ENCODE measurements around the gene MED9. TPM values are rescaled to one million over a fixed set of nuclear protein-coding genes. Genes with fewer than 3 reads are reported as not detected.

Gene MED9
- total and polyA plus RNA-seq, 9 of the 15 experiments (the other 6 are each of a cell fraction or from before 2014, with no cell fraction given) = 2.2 to 15.8 (median 12.7) TPM

DNA sequence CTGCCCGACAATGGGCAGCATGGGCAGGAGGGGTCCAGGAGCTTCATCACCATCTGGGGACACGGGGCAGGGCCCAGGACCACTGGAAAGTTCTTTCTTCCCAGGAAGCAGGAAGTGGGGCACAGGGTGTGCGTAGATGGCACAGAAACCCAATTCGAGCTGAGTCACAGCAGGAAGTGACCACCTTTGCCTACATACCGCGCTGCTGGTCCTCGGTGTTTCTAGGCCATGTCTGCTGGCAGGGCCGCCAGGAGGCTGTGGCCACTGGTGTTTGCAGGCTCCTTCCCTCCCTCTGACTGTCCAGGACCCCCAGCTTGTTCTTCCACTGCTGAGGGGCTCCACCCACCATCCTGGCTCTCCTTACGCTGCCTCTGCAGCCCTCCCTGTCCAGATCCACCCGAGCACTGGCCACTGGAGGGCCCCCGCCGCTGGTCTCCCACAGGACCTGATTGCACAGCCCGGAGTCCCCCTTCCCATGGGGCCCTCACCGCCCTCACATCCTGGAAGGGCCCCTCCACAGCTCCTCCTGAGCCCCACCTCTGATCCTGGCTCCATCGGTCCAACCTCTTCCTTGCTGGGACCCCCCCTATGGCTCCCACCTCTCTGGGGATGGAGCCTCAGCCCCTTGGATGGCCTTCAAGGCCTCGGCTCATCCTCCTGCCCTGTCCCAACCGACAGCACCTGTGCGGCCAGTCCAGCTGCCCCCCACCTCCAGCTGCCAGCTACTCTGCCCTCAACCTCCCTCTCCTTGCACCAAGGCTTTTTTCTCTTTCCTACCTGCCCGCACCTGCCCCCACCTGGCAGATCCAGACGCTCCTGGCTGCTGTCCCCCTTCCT is 33.9 kb downstream of the MED9 start:
- ChIA-PET CTCF (ENCODE audit: low intra/inter-chr PET ratio) (no interaction called here), POLR2A (interaction anchor here (0.5 to 1.4 kb wide), 3 partner anchors 9 to 13 kb away, joined by 3 to 7 read pairs (median 5); no protein-coding TSS in a partner anchor)
- Histone ChIP-seq H3K4me3 (no peak overlapping the region), H3K4me1 (replicated peaks in 1 of 2; ENCODE audit: control insufficient read depth in 2 of 2, insufficient read depth in 2 of 2, low read length in 2 of 2) (peaks cover 14 to 65% of the 10 kb centered on the region in 2 experiments; a peak in 4 of 5 replicates), H3K9me1 (ENCODE audit: control insufficient read depth, insufficient read depth, low read length) (peaks cover 7% of the 10 kb centered on the region), H3K4me2 (ENCODE audit: insufficient read depth, low read length) (no peak overlapping the region), H3K9ac (ENCODE audit: insufficient read depth in 1 of 2, low read depth in 2 of 2, low read length in 2 of 2) (no peak overlapping the region), H3K79me2 (ENCODE audit: control insufficient read depth, insufficient read depth, low read length) (no peaks in the 10 kb centered on the region), H3K27me3 (ENCODE audit: control insufficient read depth in 2 of 2, insufficient read depth in 2 of 2, low read length in 2 of 2) (no peaks in the 10 kb centered on the region), H4K20me1 (replicated peaks; ENCODE audit: control insufficient read depth, insufficient read depth, low read length) (no peaks in the 10 kb centered on the region), H3K27ac (ENCODE audit: extremely low read depth, low read depth, low read length) (no peak overlapping the region), H2AFZ (ENCODE audit: low read depth, low read length) (no peak overlapping the region), H3K36me3 (ENCODE audit: control insufficient read depth, insufficient read depth, low read length) (no peaks in the 10 kb centered on the region), H3K9me3 (replicated peaks; ENCODE audit: control insufficient read depth, insufficient read depth, low read depth, low read length) (no peaks in the 10 kb centered on the region)
- FAIRE-seq (no peak), ATAC-seq (no peak), DNase-seq (ENCODE audit: extremely low read depth in 1 of 4, low spot score in 3 of 4) (no peak)
- intact Hi-C loops (cut with micrococcal nuclease) = no loop called here
- in situ Hi-C loops (cut with MboI) = no loop called here
- no TSS peak for BruUV-seq (replicated peaks)
- TF ChIP-seq SUPT5H (IDR thresholded peaks at IDR 0.05) = no peak
- no peak for TF ChIP-seq U2AF1 (optimal IDR thresholded peaks at IDR 0.05; ENCODE audit: low read depth, low read length)
- TF ChIP-seq POU5F1 (IDR thresholded peaks at IDR 0.05; ENCODE audit: borderline replicate concordance, low read depth, low read length, partially characterized antibody) = no peak
- TF ChIP-seq HDAC1 (IDR thresholded peaks at IDR 0.05) = no peak
- TF ChIP-seq ZNF830 (CRISPR knock-in tag; IDR thresholded peaks at IDR 0.05) = no peak
- TF ChIP-seq RFX1 (IDR thresholded peaks at IDR 0.05) = no peak
- no peak for TF ChIP-seq ZNF696 (CRISPR knock-in tag; conservative IDR thresholded peaks at IDR 0.05)
- TF ChIP-seq, protein P1, sequence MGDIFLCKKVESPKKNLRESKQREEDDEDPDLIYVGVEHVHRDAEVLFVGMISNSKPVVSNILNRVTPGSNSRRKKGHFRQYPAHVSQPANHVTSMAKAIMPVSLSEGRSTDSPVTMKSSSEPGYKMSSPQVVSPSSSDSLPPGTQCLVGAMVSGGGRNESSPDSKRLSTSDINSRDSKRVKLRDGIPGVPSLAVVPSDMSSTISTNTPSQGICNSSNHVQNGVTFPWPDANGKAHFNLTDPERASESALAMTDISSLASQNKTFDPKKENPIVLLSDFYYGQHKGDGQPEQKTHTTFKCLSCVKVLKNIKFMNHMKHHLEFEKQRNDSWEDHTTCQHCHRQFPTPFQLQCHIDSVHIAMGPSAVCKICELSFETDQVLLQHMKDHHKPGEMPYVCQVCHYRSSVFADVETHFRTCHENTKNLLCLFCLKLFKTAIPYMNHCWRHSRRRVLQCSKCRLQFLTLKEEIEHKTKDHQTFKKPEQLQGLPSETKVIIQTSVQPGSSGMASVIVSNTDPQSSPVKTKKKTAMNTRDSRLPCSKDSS (IDR thresholded peaks at IDR 0.05; ENCODE audit: low read depth, partially characterized antibody) = no peak
- TF ChIP-seq MTA1 (IDR thresholded peaks at IDR 0.05; ENCODE audit: borderline replicate concordance) = no peak
- no peak for TF ChIP-seq ZNF77 (CRISPR knock-in tag; IDR thresholded peaks at IDR 0.05)
- TF ChIP-seq NCOR1 (IDR thresholded peaks at IDR 0.05) = no peak
- 93% methylated on average over 7 of the region's 20 CpGs for WGBS (ENCODE audit: insufficient coverage, low coverage, missing lambda C conversion rate)

Data from K562 (cell line).